GM10266 (cell line): Measurements from ENCODE around the gene DYNC1I1.
A peak's percentile ranks its signal among the peaks of the same experiment; 100 is the strongest.

ENCODE experiments used
- DNase-seq: peaks from one replicate; pipeline ENCODE4 v3.0.0; 2012; ENCODE audit errors: extremely low spot score
- CTCF ChIP-seq: IDR thresholded peaks from 2 replicates; pipeline ENCODE4 v1.5.1; 2012; ENCODE audit warnings: mild to moderate bottlenecking, low read depth; ENCODE audit not compliant: control insufficient read depth, insufficient read depth; ENCODE audit errors: missing control alignments

Gene DYNC1I1

GRCh38 chr7:95772298-95772770, at the start of gene DYNC1I1:
TSS of gene DYNC1I1 (plus strand) at chr7:95772554. CDS start at chr7:95804730, 32,176 bp downstream.
- no peak for TF ChIP-seq CTCF
- DNase-seq = peak; percentile 73

GRCh38 chr7:95723583-95724180, 48.7 kb upstream of the DYNC1I1 start:
- peak; percentile 8 for DNase-seq
- TF ChIP-seq CTCF = peak; percentile 49

GRCh38 chr7:95725205-95725604, 47.1 kb upstream of the DYNC1I1 start:
- TF ChIP-seq CTCF = peak; percentile 9
- DNase-seq = no peak

- no peak for TF ChIP-seq CTCF
- no peak for DNase-seq
Measured at GRCh38 chr7:95730493-95731280, 41.7 kb upstream of the DYNC1I1 start.

- DNase-seq = no peak
Measured at GRCh38 chr7:95736635-95737034, 35.7 kb upstream of the DYNC1I1 start.

GRCh38 chr7:95737828-95738505, 34.4 kb upstream of the DYNC1I1 start:
- DNase-seq = no peak
- TF ChIP-seq CTCF = no peak

More at GRCh38 chr7:95736635-95737034, 35.7 kb upstream of the DYNC1I1 start:
- no peak for TF ChIP-seq CTCF
